Activated naive CD4-positive, alpha-beta T cell (primary cell): ENCODE measurements around the gene NRIP2.

Experiments used
- DNase-seq, 4 experiments: peaks; one replicate each; lab custom pipeline; 2025; lab: John Stamatoyannopoulos, UW

NRIP2 gene

DNA sequence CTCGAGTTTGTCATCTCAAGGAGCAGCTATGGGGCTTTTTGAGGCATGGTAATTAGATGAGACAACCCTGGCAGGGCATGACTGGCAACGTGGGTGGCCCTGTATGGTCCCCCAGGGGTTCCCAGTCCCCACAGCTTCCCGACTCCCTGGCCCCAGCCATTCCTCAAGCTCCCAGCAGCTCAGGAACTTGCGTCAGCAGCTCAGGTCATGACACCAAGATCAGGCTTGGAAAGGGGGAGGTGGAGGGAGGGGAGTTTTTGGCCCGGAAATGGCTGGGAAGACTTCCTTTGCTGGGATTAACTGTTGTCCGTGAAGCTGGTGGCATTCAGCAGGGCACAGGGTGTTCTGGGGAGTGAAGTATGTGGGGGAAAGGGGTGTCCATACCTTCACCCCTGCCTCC lies 10.4 kb upstream of the NRIP2 start:
- DNase-seq = no peak

GRCh38 chr12:2844786-2845185 lies 10.0 kb upstream of the NRIP2 start:
- DNase-seq = no peak

- DNase-seq = no peak
These were observed 8.1 kb upstream of the NRIP2 start for GRCh38 chr12:2842948-2843347.

GRCh38 chr12:2841056-2841650 lies 6.3 kb upstream of the NRIP2 start:
- no peak for DNase-seq

- DNase-seq = no peak
These were observed 1.7 kb upstream of the NRIP2 start for GRCh38 chr12:2836574-2836973.

DNA sequence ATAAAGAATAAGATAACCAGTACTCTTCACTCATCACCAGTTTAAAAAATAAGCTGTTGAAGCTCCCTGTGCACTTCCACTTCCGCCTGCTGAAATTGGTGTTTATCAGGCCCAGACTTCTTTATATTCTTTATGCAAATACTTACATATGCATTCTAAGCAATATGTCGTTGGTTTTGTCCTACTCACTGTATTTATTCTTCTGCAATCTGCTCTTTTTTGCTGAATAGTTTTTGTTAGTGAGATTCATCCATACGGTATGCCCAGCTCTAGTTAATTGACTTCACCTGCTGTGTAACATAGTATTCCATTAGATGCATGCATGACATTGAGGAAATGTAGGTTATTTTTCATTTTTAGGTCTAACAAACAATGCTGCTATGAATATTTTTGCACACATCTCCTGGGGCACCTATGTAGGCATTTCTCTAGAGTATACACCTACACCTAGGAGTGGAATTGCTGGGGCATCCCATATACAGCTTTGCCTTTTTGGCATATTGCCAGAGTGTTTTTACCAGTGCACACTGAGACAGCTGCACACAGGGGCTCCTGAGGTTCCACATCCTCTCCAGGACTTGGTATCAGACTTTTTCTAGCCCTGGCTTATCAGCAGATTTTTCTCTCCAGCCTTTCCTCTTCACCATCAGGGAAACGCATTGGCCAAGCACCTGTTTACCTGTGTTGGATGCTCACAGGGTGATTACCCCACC lies 1.0 kb upstream of the NRIP2 start:
- no peak for DNase-seq

DNA sequence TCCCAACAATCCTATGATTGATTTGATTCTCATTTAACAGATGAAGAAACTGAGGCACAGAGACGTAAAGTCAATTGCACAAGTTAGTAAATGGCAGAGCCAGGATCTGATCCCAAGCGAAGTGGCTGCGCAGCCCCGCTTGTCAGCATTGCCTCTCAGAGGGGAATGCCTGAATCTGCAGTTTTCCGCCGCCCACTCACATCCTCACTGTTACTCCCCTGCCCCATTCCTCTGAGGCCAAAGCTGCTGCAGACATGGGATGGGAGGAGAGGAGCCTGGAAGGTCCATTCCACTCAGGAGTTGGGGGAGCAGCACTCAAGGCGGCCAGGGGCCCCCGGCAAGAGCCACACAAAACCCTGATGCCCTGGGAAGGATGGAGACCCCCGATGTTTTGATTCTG lies 1.0 kb downstream of the NRIP2 start:
- no peak for DNase-seq

DNA sequence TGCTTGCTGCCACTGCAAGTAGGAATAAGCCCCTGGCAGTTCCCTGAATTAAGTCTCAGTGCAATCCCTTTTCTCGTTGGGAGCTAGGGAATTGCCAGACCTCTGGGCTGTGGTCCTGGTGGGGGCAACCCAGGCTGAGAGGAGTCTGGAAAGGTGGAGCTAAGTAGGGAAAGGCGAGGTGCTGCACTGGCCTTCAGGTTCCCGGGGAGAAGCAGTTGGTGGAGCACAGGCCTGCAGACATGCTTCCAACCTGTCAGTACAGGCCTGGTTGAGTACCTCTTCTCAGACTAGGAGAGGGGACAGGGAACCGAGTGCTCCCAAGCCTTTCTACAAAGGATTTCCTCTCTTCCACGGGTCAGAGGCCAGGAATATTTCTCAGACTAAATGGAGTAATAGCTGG lies 1.5 kb downstream of the NRIP2 start:
- DNase-seq = no peak

- no peak for DNase-seq
These were observed 2.2 kb downstream of the NRIP2 start for GRCh38 chr12:2832550-2833127.

- no peak for DNase-seq
These were observed 5.6 kb downstream of the NRIP2 start for GRCh38 chr12:2829275-2829674.

DNA sequence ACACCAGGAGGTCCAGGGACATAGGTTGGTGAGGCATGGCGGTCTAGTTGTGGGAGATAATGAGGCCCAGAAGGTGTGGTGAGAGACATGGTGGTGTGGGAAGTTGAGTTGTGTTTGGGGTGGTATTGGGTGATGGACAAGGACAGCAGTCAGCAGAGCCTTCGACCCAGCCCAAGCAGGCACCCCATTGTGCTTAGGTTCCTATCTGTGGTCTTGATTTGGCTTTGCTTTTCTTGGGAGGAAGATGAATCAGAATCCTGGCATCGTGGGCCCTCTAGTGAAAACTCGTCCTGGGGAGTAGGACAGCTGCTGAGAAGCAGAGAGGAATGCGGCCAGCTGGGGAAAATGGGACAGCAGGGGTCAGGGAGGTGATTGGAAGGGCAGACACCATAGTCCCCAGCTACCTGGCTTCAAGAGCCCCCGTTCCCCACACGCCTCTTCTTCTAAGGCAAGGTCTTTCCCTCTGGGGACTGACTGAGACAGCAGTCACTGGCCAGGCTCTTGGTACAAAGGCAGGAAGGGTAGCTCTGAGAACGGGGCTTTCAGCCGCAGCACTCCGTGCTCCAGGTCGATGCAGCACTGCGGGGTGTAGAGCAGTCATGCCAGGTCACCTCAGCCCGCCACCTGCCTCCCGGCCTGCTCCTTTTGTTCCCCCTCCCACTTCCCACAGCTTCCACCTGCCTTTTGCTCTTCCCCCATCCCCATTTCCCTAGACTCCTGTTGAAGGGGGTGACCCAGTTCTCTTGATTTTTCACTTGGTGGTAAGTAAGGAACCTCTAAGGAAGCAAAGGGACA lies 7.9 kb downstream of the NRIP2 start:
- DNase-seq = no peak

- no peak for DNase-seq
These were observed 8.8 kb downstream of the NRIP2 start for GRCh38 chr12:2826036-2826435.

GRCh38 chr12:2825132-2825531 lies 9.7 kb downstream of the NRIP2 start:
- no peak for DNase-seq

DNA sequence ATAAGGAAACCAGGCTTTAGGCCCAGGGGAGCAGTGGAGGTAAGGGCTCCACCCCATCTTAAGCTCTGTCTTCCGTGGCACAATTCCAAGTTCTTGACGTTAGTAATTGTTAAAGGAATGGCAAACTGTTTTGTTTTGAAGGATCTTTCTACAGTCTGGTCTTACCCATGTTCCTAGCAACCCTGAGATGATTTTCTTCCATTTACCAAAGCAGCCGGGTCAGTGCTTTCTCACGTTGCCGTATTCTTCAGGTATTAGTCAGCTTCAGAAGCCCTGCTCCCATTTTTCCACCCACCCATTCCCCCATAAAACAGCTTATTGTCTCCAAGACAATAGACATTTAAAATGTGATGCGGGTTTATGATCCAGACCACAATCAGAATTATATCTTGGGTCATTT lies 10.3 kb downstream of the NRIP2 start:
- DNase-seq = no peak

- DNase-seq = no peak
These were observed 11.4 kb downstream of the NRIP2 start for GRCh38 chr12:2823483-2823882.

GRCh38 chr12:2820432-2820831 lies 14.4 kb downstream of the NRIP2 start:
- DNase-seq = no peak

DNA sequence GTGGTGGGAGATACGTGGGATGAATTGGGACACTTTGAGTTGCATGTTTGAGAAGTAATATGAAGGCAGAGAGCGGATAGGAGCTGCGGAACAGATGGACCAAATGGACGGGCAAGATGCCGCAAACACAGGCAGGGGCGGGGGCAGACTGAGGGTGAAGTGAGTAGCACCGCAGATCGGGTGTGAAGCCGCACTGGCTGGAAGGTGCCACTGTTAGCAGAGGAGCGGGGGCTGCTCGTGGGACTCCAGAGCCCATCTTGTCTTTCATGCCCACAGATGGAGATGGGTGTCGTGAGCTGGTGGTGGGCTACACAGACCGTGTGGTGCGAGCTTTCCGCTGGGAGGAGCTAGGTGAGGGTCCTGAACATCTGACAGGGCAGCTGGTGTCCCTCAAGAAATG lies 15.0 kb downstream of the NRIP2 start:
- DNase-seq = no peak

GRCh38 chr12:2813214-2814185 lies 21.3 kb downstream of the NRIP2 start:
- DNase-seq = peak in 1 of 4 experiments; percentile 10

DNA sequence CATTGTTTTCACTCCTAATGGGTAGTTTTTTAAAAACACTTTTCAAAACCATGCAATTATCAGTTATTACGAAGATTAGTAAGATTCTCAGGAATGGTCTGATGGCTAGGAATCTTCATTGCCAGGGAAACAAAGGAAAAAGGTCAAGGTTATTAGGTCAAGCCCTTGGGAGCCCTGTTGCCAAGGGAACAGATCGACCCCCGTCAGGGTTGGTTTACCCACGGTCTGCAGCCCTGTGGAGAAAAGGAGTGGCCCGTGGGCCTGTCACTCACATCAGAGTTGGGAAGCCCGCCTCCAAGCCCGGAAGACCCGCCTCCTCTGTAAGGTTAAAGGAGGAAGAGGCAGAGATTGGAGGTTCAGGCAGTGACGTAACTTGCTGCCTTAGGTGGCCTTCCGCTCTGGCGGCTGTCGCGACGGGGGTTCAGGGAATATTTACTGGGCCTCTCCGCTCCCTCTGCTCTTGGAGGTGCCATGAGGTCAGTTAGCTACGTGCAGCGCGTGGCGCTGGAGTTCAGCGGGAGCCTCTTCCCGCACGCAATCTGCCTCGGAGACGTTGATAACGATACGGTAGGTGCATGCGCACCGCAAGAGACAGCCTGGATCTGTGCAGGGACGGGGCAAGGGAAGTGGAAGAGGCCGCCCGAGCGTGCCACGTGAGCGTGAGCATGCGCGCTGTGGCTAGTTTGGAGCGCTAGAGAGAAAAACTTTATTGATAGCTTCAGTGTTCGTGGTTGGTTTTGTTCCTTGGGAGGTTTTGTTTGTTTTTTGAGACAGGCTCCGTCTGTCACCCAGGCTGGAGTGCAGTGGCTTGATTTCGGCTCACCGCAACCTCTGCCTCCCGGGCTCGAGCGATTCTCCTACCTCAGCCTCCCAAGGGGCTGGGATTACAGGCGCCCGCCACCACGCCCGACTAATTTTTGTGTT lies 22.3 kb downstream of the NRIP2 start, which contains the start of gene ITFG2:
TSS of gene ITFG2 (plus strand) at position 379 of the 924 bp plus-strand sequence. CDS start at position 472, 93 bp downstream.
- DNase-seq = peak; percentile 86 to 94 (median 92)

GRCh38 chr12:2811801-2812200 lies 23.0 kb downstream of the NRIP2 start:
- DNase-seq = no peak
